ENCODE measurements around the gene CERS6. TPM values are rescaled to one million over a fixed set of nuclear protein-coding genes. Genes with fewer than 3 reads are reported as not detected.

CERS6 gene
- total RNA-seq, 1 experiment from 2014 or later: 30.3 TPM

DNA sequence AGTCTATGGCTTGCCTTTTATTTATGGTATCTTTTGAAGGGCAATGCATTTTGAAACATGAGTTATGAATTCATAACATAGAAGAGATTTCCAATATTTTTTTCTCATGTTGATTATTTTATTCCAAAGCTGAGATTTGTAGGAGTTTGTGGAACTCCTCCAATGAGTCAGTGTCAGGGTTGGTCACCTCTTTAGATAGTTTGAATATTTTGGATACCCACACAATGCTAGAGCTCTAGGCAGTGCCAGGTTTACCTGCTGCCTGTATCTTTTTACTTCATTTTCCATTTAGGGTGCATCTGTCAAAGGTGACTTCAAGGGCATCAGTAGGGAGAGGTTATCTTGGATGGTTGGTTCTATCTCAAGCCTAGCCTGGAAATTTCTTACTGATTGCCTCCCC is 152.7 kb downstream of the CERS6 start:
- no peak for TF ChIP-seq POLR2AphosphoS5 (IDR thresholded peaks at IDR 0.05; ENCODE audit: low read depth, low read length)
- no peak for TF ChIP-seq CTCF (IDR thresholded peaks at IDR 0.05)
- TF ChIP-seq, protein P1, sequence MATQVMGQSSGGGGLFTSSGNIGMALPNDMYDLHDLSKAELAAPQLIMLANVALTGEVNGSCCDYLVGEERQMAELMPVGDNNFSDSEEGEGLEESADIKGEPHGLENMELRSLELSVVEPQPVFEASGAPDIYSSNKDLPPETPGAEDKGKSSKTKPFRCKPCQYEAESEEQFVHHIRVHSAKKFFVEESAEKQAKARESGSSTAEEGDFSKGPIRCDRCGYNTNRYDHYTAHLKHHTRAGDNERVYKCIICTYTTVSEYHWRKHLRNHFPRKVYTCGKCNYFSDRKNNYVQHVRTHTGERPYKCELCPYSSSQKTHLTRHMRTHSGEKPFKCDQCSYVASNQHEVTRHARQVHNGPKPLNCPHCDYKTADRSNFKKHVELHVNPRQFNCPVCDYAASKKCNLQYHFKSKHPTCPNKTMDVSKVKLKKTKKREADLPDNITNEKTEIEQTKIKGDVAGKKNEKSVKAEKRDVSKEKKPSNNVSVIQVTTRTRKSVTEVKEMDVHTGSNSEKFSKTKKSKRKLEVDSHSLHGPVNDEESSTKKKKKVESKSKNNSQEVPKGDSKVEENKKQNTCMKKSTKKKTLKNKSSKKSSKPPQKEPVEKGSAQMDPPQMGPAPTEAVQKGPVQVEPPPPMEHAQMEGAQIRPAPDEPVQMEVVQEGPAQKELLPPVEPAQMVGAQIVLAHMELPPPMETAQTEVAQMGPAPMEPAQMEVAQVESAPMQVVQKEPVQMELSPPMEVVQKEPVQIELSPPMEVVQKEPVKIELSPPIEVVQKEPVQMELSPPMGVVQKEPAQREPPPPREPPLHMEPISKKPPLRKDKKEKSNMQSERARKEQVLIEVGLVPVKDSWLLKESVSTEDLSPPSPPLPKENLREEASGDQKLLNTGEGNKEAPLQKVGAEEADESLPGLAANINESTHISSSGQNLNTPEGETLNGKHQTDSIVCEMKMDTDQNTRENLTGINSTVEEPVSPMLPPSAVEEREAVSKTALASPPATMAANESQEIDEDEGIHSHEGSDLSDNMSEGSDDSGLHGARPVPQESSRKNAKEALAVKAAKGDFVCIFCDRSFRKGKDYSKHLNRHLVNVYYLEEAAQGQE (IDR thresholded peaks at IDR 0.05; ENCODE audit: insufficient read depth in 1 of 2, low read depth in 2 of 2, low read length in 1 of 2): no peak
- TF ChIP-seq TCF7L2 (IDR thresholded peaks at IDR 0.05; ENCODE audit: low read depth, low read length): no peak
- no peak for TF ChIP-seq SIN3A (IDR thresholded peaks at IDR 0.05; ENCODE audit: borderline replicate concordance, insufficient read depth, low read depth, low read length)
- Histone ChIP-seq H3K27ac (ENCODE audit: low read length) (no peak overlapping the region), H3K4me1 (ENCODE audit: control insufficient read depth, insufficient read depth, low read length) (no peaks in the 10 kb centered on the region), H3K4me3 (ENCODE audit: low read depth in 2 of 2, low read length in 2 of 2) (no peak overlapping the region), H3K27me3 (ENCODE audit: control insufficient read depth, insufficient read depth, low read length) (no peaks in the 10 kb centered on the region), H3K36me3 (ENCODE audit: control insufficient read depth, insufficient read depth, low read length) (no peaks in the 10 kb centered on the region), H3K9me3 (ENCODE audit: control insufficient read depth, insufficient read depth, low read depth, low read length) (no peaks in the 10 kb centered on the region)
- POLR2A ChIA-PET: no interaction called here
- BruUV-seq (replicated peaks): no TSS peak
- in situ Hi-C loops (cut with HindIII; ENCODE audit: low pct_unique_long_range_greater_than_20kb, low sequenced_read_pairs) (no loop called here), intact Hi-C loops (cut with micrococcal nuclease; ENCODE audit: unreplicated experiment) (no loop called here)
- CTCF ChIA-PET: no interaction called here
- ATAC-seq: no peak
- DNase-seq (ENCODE audit: low read depth, low spot score): no peak

DNA sequence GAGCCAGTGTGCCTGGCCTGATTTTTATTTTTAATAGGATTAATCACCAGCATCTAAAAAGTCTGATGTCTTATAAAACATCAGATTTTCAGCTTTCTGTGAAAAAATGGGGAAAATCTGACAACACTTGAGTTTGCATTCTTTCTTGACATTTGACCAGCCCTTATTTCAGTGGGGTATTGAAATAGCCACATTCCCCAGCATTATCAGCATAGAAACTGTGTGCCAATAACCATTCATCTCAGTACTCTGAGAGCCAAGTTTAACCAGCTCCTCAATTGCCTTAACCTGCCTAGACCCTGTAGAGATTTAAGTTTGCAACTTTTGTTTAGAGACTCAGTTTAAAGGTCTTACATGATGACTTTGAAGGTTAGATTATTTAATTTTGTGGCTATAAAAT is 155.0 kb downstream of the CERS6 start:
- no peak overlapping the region for H3K4me3 ChIP-seq (ENCODE audit: low read depth in 2 of 2, low read length in 2 of 2)
- H3K4me1 ChIP-seq (ENCODE audit: control insufficient read depth, insufficient read depth, low read length): no peaks in the 10 kb centered on the region
- ChIA-PET POLR2A (no interaction called here), CTCF (no interaction called here)
- no peaks in the 10 kb centered on the region for H3K9me3 ChIP-seq (ENCODE audit: control insufficient read depth, insufficient read depth, low read depth, low read length)
- H3K27me3 ChIP-seq (ENCODE audit: control insufficient read depth, insufficient read depth, low read length): no peaks in the 10 kb centered on the region
- DNase-seq (ENCODE audit: low read depth, low spot score): no peak
- TF ChIP-seq, protein P1 (IDR thresholded peaks at IDR 0.05; ENCODE audit: insufficient read depth in 1 of 2, low read depth in 2 of 2, low read length in 1 of 2): no peak
- TF ChIP-seq SIN3A (IDR thresholded peaks at IDR 0.05; ENCODE audit: borderline replicate concordance, insufficient read depth, low read depth, low read length) (no peak), TCF7L2 (IDR thresholded peaks at IDR 0.05; ENCODE audit: low read depth, low read length) (no peak), POLR2AphosphoS5 (IDR thresholded peaks at IDR 0.05; ENCODE audit: low read depth, low read length) (no peak), CTCF (IDR thresholded peaks at IDR 0.05) (no peak)
- no peak overlapping the region for H3K27ac ChIP-seq (ENCODE audit: low read length)
- intact Hi-C loops (cut with micrococcal nuclease; ENCODE audit: unreplicated experiment) (no loop called here), in situ Hi-C loops (cut with HindIII; ENCODE audit: low pct_unique_long_range_greater_than_20kb, low sequenced_read_pairs) (no loop called here)
- no peak for ATAC-seq
- H3K36me3 ChIP-seq (ENCODE audit: control insufficient read depth, insufficient read depth, low read length): no peaks in the 10 kb centered on the region
- no TSS peak for BruUV-seq (replicated peaks)
